ENCODE data around the gene NT5DC1. TPM values are rescaled to one million over a fixed set of nuclear protein-coding genes. Genes with fewer than 3 reads are reported as not detected.

Gene NT5DC1
- total RNA-seq, 1 experiment from 2014 or later = 63.7 TPM

GRCh38 chr6:116070616-116071389, 29.9 kb upstream of the NT5DC1 start:
- Histone ChIP-seq H2AFZ (ENCODE audit: low read depth, low read length, poor library complexity, severe bottlenecking) (no peak overlapping the region), H3K36me3 (ENCODE audit: control insufficient read depth in 1 of 2, insufficient read depth in 2 of 2, low read length in 2 of 2) (no peaks in the 10 kb centered on the region), H3K4me3 (replicated peaks in 1 of 2; ENCODE audit: low read depth in 1 of 2, low read length in 2 of 2) (no peak overlapping the region), H3K9me3 (ENCODE audit: control insufficient read depth in 1 of 2, insufficient read depth in 1 of 2, low read depth in 1 of 2, low read length in 2 of 2) (no peaks in the 10 kb centered on the region), H3K9ac (ENCODE audit: low read length) (no peak overlapping the region), H3K79me2 (ENCODE audit: insufficient read depth, low read length) (no peaks in the 10 kb centered on the region), H3K27me3 (ENCODE audit: insufficient read depth, low read length) (no peaks in the 10 kb centered on the region), H4K20me1 (ENCODE audit: insufficient read depth) (no peaks in the 10 kb centered on the region), H3K4me2 (ENCODE audit: low read length) (peak overlapping the region; percentile 10; the same call in 1 of the 2 replicates), H3K4me1 (ENCODE audit: control insufficient read depth in 1 of 2, insufficient read depth in 2 of 2, low read length in 2 of 2) (peaks cover 12 to 24% of the 10 kb centered on the region in 2 experiments), H3K9me2 (ENCODE audit: insufficient read depth) (no peaks in the 10 kb centered on the region), H3K27ac (ENCODE audit: low read depth, low read length) (no peak overlapping the region)
- TF ChIP-seq SP1 (IDR thresholded peaks at IDR 0.05; ENCODE audit: low read depth) (peak; percentile 36; the same call in 1 of the 2 replicates), JUND (IDR thresholded peaks at IDR 0.05) (no peak), CEBPB (IDR thresholded peaks at IDR 0.05; ENCODE audit: low read depth) (no peak), FOSL1 (IDR thresholded peaks at IDR 0.05; ENCODE audit: low read depth) (peak; percentile 54; the same call in 1 of the 2 replicates), ZBTB33 (IDR thresholded peaks at IDR 0.05; ENCODE audit: extremely low read depth, insufficient replicate concordance, low read length) (no peak), ELF1 (IDR thresholded peaks at IDR 0.05; ENCODE audit: borderline replicate concordance, low read depth) (no peak), MAX (IDR thresholded peaks at IDR 0.05) (no peak), SRF (IDR thresholded peaks at IDR 0.05; ENCODE audit: low read depth) (no peak), ATF3 (IDR thresholded peaks at IDR 0.05) (no peak), SIN3A (IDR thresholded peaks at IDR 0.05; ENCODE audit: low read depth) (no peak), TCF7L2 (IDR thresholded peaks at IDR 0.05; ENCODE audit: borderline replicate concordance, extremely low read depth, insufficient read depth, insufficient read length) (no peak), CBX3 (IDR thresholded peaks at IDR 0.05; ENCODE audit: low read depth) (no peak), CTCF (IDR thresholded peaks at IDR 0.05 in 2 of 3, conservative IDR thresholded peaks at IDR 0.05 in 1 of 3; ENCODE audit: borderline replicate concordance in 1 of 3, insufficient read depth in 1 of 3, low read depth in 2 of 3, low read length in 2 of 3) (no peak; a peak in 1 of 6 replicates)
- ChIA-PET POLR2A (interaction anchor here (1.6 kb wide), 1 partner anchor 10 kb away, joined by 3 read pairs; the partner anchor contains the start of gene FRK), RAD21 (ENCODE audit: low non-redundant PET in 1 of 2, low total read pairs in 2 of 2, uncharacterized antibody in 2 of 2, unreplicated experiment in 2 of 2) (no interaction called here), CTCF (interaction anchor here (1.1 to 2.1 kb wide), 2 partner anchors 10 to 60 kb away, joined by 5 to 11 read pairs; partner anchors contain the start of gene FRK)
- ATAC-seq (no peak), DNase-seq (ENCODE audit: low read depth, low spot score) (no peak)
- intact Hi-C loops (cut with micrococcal nuclease) = no loop called here
- BruUV-seq (replicated peaks) = no TSS peak
